HG02884 (cell line): ENCODE data around the gene OR2F2.

Experiments
- ATAC-seq: cut with Tn5 transposase; IDR thresholded peaks from one replicate; pipeline ENCODE4 v1.9.1; 2021; ENCODE audit warnings: mild to moderate bottlenecking, moderate library complexity; ENCODE audit not compliant: unreplicated experiment

Gene OR2F2, protein sequence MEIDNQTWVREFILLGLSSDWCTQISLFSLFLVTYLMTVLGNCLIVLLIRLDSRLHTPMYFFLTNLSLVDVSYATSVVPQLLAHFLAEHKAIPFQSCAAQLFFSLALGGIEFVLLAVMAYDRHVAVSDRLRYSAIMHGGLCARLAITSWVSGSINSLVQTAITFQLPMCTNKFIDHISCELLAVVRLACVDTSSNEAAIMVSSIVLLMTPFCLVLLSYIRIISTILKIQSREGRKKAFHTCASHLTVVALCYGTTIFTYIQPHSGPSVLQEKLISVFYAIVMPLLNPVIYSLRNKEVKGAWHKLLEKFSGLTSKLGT

DNA sequence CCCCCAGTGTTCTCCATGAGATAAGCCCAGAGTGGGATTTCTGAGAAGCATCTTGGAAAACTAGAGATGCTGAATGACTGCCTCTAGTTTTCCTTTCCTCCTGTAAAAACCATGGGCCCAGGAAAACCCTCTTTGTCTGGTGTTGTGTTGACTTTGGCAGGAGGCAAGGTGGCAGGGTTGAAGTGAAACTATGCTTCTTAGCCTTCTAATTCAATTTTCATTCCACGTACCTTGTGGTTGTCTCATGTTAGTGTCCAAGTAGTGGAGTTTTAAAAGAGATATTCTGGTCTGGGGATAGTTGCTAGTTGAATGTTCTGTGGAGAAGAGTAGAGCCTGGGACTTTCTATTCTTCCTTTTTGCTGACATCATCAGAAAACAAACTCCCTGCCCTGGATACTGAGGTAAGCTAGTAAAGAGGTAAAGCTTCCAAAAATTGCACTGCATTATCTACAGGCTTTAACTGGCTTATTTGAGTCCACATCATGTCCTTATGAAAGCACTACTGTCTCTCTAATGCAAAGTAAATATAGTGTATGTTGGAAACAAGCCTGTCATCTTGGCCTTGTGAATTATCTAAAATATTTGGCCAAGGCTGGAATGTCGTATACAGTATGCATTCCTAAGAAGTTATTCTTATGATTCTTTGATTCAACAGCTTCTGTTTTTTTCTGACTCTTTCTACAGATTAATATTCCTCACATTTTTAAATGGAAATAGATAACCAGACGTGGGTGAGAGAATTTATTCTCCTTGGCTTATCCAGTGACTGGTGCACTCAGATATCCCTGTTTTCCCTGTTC, at the start of gene OR2F2:
OR2F2 (plus strand) TSS at position 708 of the 800 bp plus-strand sequence; CDS start at position 708, 0 bp downstream.
- no peak for ATAC-seq

DNA sequence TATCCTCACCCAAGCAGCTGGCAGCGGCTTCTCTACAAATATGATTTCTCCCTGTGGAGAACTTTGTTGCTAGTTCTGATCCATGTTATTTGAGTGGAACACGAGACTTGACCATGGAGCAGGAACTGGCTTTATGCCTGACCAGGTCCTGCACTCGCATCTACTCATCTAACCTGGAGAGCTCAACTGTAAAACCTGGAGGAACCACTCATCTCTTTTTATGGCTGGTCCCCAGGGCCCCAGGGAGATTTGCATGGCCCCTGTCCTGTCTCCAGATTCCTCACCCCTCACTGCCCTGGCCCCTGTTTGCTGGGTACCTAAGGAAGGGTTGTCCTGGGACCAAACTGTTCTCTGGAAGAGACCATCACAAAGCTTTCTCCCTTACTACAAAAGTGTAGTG, 49.1 kb upstream of the OR2F2 start:
- ATAC-seq, result no peak

DNA sequence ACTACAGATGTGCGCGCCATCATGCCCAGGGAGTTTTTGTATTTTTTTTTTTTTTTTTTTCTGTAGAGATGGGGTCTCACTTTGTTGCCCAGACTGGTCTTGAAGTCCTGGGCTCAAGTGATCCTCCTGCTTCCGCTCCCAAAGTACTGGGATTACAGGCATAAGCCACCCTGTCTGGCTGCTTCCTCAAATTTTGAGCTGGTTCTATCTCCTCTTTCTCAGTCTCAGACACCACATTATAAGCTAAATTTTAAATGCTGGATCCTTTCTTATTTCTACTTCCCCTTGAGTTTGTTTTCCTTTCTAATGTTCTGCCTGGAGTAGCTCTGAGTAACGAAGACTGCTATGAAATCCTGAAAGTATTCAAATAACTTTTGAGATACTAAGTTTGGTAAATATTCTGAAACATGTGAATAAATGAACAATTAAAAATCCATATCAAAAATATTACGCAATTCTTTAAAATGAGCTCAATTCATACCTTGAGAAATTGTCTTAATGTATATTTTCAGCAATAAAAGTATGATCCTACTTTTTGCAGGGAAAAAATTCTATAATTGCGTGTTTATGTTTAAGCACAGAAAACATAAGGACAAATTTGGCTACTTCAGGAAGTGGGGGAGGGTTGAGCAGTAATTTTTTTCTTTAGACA, 48.1 kb upstream of the OR2F2 start:
- ATAC-seq, result no peak

DNA sequence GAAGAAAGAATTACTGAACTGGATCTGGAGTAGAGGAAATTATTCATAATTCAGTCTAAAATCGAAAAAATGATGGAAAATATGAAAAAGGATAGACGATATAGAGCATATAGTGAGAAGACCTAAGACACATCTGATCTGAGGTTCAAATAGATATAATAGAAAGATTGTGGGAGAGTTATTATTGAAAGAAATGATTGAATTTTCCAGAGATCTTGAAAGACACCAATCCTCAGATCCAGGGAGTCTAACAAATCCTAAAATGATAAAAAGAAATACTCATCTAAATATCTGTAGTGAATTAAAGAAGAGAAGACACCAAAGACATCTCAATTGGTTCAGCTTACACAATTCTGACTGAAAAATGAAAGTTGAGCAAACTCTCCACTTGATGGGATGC, 46.0 kb upstream of the OR2F2 start:
- ATAC-seq, result no peak

DNA sequence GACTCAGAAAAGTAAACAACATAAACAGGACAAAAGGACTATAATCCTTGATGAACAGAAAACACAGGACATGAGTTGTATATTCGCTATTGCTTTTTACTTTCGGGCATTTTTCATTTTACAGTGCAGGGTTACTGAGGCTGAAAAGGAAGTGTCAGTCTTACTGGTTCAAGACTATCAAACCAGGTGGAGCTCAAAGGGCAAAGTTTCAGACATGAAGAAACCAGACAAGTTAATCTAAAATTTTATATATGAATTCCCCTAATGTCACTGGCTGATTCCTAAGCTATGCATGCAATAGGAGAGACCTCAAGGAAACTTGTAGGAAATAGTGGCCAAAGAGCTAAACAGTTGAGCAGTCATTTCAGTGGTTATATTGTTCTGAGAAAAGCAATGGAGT, 44.5 kb upstream of the OR2F2 start:
- ATAC-seq, result no peak

DNA sequence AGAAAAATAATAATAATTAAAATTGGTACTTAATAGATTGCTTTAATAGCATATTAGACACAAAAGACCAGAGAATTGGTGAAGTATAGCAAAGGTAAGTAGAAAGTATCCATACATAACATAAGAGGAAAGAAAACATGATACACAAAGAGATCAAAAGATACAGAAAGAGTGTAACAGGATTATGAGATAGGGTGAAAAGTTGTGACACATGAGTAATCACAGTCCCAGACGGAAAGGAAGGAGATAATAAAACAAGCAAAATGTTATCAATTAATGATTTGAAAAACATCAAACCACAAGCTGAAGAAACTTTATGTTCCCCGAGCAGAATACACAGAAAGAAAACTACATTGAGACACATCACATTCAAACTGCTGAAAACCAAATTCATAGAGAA, 43.6 kb upstream of the OR2F2 start:
- no peak for ATAC-seq

DNA sequence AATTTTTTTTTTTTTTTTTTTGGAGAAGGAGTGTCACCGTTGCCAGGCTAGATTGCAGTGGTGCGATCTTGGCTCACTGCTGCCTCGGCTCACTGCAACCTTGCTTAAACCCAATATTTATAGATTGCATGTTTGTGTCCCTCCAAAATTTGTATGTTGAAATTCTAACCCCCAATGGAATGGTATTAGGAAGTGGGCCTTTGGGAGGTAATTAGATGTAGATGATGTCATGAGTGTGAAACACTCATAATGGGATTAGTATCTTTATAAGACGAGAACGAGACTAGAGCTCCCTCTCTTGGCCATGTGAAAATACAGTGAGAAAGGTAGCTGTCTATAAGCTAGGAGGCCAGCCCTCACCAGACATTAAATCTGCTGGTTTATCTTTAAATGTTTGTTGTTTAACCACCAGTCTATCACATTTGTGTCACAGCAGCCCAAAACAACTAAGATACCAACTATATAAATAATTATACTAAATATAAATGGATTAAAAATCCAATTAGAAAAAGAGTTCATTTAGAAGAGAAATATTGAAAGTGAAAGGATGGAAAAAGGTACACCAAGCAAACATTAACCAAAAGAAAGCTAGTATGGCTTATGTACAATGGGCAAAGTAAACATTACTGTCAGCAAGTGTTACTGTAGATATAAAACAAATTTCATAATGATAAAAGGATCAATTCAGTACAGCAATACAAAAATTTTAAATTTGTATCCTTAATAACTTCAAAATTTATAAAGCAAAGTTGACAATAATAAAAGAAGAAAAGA, 42.3 kb upstream of the OR2F2 start:
- peak; percentile 99 for ATAC-seq

DNA sequence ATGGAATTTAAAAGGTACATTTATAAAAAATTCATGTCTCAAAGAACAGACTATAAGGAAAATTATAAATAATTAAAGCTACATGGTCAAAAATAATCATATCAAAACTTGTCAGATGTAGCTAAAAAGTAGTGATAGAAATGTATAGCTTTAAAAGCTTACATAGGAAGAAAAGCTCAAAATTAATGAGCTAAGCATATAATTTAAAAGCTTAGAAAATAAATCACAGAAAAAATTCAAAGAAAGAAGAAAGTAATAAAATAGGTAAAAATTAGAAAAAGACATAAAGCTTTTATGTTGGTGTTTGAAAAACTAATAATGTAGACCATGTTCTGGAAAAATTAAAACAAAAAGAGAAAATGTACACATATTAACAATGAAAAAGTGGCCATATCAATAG, 38.4 kb upstream of the OR2F2 start:
- no peak for ATAC-seq

DNA sequence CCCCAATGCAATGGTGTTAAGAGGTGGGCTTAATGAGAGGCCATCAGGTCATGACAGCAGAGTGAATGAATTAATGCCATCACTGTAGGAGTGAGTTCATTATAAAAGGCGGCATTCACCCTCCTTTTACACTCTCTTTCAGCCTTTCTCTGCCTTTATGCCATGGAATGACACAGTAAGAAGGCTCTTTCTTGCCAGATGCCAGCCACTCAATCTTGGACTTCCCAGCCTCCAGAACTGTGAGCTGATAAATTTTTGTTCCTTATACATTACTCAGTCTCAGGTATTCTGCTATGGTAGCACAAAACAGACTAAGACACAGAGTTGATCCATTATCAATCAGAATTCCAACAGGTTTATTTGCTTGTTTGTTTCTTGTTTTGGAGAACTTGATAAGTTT, 36.2 kb upstream of the OR2F2 start:
- ATAC-seq, result no peak

DNA sequence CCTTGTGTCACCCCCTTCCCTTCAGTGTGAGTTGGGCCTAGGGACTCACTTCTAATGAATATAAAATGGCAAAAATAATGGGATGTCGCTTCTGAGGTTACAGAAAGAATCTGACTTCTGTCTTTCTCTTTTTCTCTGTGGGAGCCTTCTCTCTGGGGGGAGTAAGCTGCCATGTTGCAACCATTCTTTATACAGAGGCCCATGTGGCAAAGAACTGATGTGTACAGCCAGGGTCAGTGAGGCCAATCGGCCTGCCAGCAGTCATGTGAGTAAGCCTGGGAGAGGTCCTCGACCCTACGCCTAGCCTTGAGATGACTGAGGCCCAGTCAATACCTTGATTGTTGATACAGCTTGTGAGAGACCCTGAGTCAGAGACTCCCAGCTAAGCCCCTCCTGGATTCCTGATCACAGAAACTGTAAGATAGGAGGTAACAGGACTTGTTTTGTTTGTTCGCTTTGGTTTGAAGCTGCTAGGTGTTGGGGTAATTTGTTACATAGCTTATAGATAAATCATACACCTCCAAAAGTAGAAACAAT, 34.7 kb upstream of the OR2F2 start:
- ATAC-seq, result no peak

DNA sequence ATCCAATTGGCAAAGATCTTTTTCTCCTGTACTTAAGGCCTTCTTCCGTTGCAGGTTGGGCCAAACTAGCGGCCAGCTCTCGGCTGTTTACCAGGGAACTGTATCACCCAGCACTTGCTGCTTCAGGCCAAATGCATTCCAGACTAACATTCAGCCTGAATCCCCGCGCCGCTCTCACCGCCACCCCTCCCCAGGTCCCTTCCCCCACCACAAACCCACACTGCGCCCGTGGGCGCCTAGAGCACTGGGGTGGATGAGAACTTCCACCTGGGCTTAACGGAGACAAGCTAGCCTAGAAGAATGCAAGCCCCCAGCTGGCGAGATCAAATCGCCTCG, 33.7 kb upstream of the OR2F2 start:
- ATAC-seq, result no peak

DNA sequence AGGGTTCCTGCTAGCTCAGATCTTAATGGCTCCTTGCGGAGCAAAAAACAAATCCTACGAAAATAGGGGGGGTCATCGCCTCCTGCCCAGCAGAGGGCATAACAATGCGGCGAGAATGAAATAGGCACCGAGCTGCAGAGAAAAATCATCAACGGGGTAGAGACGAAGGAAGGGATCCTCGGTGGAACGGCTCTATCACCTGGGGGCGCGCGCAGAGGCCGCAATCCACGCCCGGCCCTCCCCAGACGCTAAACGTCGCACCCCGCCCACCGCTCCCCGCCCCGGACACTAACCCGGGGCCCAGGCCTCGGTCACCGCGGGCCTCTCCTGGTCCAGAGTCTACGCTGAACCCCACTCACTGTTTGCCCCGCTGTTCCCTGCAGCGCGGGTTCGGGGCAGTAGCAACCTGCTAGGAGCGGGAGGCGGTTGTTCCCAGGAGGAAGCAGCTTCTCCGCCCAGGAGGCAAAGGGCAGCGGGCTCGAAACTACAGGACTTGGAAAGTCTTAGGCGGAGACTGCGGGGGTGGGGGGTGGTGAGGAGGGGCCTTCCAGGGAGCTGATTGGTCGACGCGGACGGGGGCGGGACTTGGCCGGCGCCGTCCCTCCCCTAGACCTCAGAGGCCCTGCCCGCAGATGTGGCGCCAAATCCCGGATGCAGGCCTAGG, 33.2 kb upstream of the OR2F2 start, which contains the start of gene TCAF1:
TCAF1 (minus strand) TSS at position 509 of the 664 bp plus-strand sequence. CDS start 25,568 bp downstream, outside the sequence.
- ATAC-seq, result peak; percentile 89

DNA sequence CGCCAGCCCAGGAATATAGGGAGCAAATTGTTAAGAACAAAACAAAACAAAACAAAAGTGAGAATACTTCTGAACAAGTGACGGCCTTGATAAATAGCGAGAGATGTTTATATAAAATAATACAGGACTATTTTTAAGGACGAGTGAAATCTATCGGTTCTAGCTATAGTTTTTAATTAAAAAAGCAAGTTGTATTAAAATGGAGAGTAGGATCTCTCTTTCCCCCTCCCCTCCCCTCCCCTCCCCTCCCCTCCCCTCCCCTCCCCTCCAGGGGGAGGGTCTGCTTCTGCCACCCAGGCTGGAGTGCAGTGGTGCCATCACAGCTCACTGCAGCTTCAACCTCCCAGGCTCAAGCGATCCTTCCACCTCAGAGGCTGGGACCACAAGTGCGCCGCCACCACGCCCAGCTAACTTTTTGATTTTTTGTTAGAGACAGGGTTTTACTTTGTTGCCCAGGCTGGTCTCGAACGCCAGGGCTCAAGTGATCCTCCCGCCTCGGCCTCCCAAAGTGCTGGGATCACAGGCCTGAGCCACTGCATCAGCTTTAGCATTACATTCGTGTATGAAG, 32.6 kb upstream of the OR2F2 start:
- ATAC-seq, result no peak

DNA sequence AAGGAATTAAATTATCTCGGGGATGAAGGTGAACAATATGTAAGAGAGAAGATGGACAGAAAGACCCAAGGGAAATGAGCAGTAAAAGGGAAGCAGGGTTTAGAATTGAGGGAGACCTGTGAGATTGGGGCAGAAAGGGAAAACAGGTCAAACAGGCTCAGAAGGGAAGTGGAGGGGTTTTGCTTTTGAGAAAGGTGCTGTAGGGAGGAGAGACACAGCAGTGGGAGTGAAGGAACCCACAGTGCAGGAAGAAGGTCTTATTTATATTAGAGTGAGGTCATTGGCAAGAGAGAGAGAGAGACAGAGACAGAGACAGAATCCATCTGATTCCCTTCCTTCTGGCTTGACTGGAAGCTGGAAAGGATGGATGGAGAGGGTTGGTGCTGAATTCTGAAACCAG, 29.5 kb upstream of the OR2F2 start:
- no peak for ATAC-seq

DNA sequence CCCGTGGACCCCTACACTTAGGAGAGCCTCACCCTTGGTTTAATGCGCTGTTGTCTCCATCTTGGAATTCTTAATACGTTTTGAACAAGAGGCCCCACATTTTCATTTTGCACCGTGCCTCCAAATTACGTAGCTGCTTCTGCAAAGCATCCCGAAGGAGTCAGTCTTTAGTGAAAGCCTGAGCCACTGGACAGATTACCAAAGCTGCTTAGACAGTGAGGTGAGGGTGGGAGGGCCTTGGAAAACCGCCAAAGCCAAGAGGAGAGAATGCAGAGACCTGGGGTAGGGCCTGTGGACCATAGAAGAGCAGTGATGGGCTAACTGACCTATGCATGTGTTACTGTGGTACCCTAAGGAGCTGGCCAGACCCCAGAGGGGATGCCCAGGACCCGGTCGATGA, 28.9 kb upstream of the OR2F2 start:
- ATAC-seq, result no peak

DNA sequence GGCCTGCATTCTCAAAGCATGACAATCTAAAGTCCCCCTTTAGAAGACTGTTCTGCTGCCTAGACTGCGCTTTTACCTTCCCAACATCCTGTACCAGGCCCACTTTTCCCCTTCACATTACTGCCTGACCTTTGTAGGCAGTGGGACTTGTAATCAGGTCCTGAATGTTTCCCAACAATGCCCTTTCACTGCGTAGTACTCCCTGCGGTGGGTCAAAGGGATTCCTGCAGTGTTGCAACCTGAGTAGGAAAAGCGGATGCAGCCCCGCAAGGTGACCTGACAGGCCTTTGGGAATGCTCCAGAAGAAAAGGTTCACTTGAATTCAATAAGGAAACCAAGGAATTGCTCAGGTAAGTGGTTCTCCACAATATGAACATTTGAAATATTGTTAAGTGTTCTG, 28.1 kb upstream of the OR2F2 start:
- no peak for ATAC-seq

DNA sequence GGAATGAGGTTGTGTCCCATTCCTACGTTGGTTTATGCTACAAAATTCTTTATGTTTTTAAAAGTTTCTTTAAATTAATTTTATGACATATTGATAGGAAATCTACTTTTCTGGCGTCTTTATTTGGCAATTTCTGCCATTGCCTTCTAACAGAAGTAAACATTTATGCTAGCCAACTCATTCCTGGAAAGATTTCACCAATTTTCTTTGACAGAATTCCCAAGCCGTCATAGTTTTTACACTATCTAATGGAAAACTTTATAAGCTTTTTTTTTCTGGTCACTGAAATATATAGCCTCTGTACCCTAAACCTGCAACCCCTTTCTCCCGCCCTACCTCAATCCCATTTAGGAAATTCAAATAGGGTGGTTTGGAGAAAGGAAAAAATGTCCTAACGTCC, 26.9 kb upstream of the OR2F2 start:
- ATAC-seq, result no peak

DNA sequence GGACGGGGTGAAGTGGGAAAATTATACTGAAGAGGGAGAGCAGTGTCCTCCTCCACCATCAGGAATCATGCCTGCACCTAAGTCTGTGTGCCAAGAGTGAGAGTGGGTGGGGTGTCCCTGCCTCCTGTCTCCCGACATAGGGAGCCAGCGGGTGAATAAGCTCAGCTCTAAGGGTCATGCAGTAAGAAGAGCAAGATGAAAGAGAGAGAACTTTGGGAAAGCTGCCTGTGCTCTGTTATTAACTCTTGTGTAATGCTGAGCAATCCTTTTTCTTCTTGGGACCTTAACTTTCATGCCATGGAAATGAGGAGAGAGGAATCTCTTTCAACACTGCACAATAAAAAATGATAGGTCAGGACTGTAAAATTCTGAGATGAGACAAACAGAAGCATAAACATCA, 25.2 kb upstream of the OR2F2 start:
- ATAC-seq, result no peak

DNA sequence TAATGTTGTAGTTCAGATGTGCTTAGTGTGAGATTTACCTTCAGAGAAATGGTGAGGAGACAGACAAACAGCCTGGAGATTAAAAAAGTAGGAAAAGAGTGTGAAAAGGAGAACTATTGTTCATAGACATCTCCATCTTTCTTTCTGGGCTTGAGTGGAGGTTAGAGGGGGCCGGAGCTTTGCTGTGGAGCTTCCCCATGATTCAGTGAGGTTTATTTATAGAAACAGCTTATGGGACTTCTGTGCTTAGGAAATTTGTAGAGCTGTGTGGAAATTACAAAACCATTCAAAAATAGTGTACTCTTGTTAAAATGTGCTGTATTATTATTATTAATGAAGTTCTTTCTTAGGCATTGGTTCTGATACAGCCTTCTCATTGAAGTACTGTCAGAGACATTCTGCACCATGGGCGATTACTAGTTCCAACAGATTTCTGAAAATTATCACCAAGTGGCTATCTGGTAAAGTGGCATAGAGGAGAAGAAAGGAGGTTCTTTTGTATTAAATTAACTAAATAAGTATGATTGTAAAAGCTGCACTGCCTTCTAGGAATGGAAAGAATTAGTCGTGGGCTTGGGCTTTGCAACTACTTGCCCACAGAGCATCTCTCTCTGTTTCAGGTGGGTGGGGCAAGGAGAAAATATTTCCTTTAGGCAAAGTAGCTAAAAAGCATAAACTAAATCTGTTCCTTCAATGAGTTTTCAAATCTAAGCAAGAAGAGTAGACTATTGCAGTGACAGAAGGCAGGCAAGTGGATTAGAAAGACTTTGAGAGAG, 24.4 kb upstream of the OR2F2 start:
- no peak for ATAC-seq
